Measurements from ENCODE around the gene ACOX3. TPM values are rescaled to one million over a fixed set of nuclear protein-coding genes. Genes with fewer than 3 reads are reported as not detected.
A peak's percentile ranks its signal among the peaks of the same experiment; 100 is the strongest.

Gene ACOX3
- total and polyA plus RNA-seq, 4 donors = 15.6 to 32.2 (median 21.5) TPM

- 74 to 79% methylated on average over 6 of the region's 6 CpGs for WGBS, 2 donors
- DNase-seq (peak in 1 of 3 donors; percentile 1), ATAC-seq (ENCODE audit: insufficient read depth, low FRiP score) (no peak)
- Histone ChIP-seq H3K9ac (ENCODE audit: insufficient read depth in 1 of 2, low read length in 2 of 2) (no peak overlapping the region), H3K27me3 (ENCODE audit: control insufficient read depth in 3 of 3, insufficient read depth in 3 of 3, low read length in 2 of 3) (no peaks in the 10 kb centered on the region), H3K27ac (ENCODE audit: low read depth in 1 of 2, low read length in 1 of 2) (no peak overlapping the region), H3K4me1 (ENCODE audit: control insufficient read depth in 5 of 5, insufficient read depth in 5 of 5, low read length in 5 of 5) (peaks cover 0 to 7% (median 4%) of the 10 kb centered on the region in 5 donors), H3K36me3 (ENCODE audit: control insufficient read depth in 4 of 4, insufficient read depth in 4 of 4, low read length in 4 of 4) (no peaks in the 10 kb centered on the region), H3K4me3 (no peak overlapping the region), H3K9me3 (ENCODE audit: control insufficient read depth in 4 of 4, insufficient read depth in 3 of 4, low read length in 3 of 4) (peaks cover 0 to 4% (median 0%) of the 10 kb centered on the region in 4 donors)
- no peak for TF ChIP-seq CTCF (IDR thresholded peaks at IDR 0.05; ENCODE audit: control extremely low read depth, extremely low read depth)
Measured at GRCh38 chr4:8324640-8325239, 115.8 kb downstream of the ACOX3 start.

DNA sequence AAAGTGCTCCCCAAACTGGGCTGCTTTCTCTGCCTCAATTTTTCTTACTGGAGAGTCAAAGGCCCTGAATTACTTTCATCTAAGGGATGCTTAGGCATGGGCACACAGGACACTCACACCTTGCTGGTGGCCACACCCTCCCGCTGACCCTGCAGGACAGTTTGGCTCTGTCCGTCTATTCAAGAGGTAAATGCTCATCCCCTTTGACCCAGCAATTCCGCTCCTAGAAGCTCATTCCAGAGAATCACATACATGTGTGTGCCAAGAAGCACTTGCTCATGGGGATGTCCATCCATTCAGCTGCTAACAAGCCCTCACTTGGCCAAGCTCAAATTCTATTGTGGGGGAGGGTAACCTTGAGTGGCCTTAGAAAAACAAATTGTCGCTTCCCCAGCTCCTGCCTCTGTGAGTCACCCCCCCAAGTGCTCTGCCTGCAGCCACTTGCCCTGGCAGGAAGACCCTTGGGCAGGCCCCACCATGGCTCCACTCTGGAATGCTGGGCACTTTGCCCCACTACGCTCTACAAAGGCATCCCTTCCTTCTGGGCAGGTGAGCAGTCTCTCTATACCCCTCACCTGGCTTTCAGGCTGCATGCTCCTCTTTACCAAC lies 116.5 kb downstream of the ACOX3 start:
- DNase-seq = no peak
- no peak for TF ChIP-seq CTCF (IDR thresholded peaks at IDR 0.05; ENCODE audit: control extremely low read depth, extremely low read depth)
- Histone ChIP-seq H3K36me3 (ENCODE audit: control insufficient read depth in 4 of 4, insufficient read depth in 4 of 4, low read length in 4 of 4) (no peaks in the 10 kb centered on the region), H3K27ac (ENCODE audit: low read depth in 1 of 2, low read length in 1 of 2) (no peak overlapping the region), H3K9me3 (ENCODE audit: control insufficient read depth in 4 of 4, insufficient read depth in 3 of 4, low read length in 3 of 4) (peaks cover 0 to 4% (median 0%) of the 10 kb centered on the region in 4 donors), H3K4me3 (no peak overlapping the region), H3K9ac (ENCODE audit: insufficient read depth in 1 of 2, low read length in 2 of 2) (no peak overlapping the region), H3K4me1 (ENCODE audit: control insufficient read depth in 5 of 5, insufficient read depth in 5 of 5, low read length in 5 of 5) (peaks cover 0 to 11% (median 4%) of the 10 kb centered on the region in 5 donors), H3K27me3 (ENCODE audit: control insufficient read depth in 3 of 3, insufficient read depth in 3 of 3, low read length in 2 of 3) (no peaks in the 10 kb centered on the region)
- ATAC-seq (ENCODE audit: insufficient read depth, low FRiP score) = no peak
- WGBS, 2 donors = 75 to 79% methylated on average over 5 of the region's 5 CpGs

- no peak for ATAC-seq (ENCODE audit: insufficient read depth, low FRiP score)
Measured at GRCh38 chr4:8322794-8323704, 117.5 kb downstream of the ACOX3 start.

More at GRCh38 chr4:8322794-8323704, 117.5 kb downstream of the ACOX3 start:
- H3K27ac ChIP-seq (ENCODE audit: low read depth in 1 of 2, low read length in 1 of 2) = no peak overlapping the region
- H3K4me1 ChIP-seq (ENCODE audit: control insufficient read depth in 5 of 5, insufficient read depth in 5 of 5, low read length in 5 of 5) = peaks cover 0 to 11% (median 4%) of the 10 kb centered on the region in 5 donors
- H3K27me3 ChIP-seq (ENCODE audit: control insufficient read depth in 3 of 3, insufficient read depth in 3 of 3, low read length in 2 of 3) = no peaks in the 10 kb centered on the region
- no peak for TF ChIP-seq CTCF (IDR thresholded peaks at IDR 0.05; ENCODE audit: control extremely low read depth, extremely low read depth)
- no peak overlapping the region for H3K4me3 ChIP-seq
- H3K9me3 ChIP-seq (ENCODE audit: control insufficient read depth in 4 of 4, insufficient read depth in 3 of 4, low read length in 3 of 4) = peaks cover 0 to 4% (median 0%) of the 10 kb centered on the region in 4 donors
- WGBS, 2 donors = 65 to 79% methylated on average over 9 of the region's 9 CpGs
- DNase-seq = peak in 1 of 3 donors; percentile 9
- H3K9ac ChIP-seq (ENCODE audit: insufficient read depth in 1 of 2, low read length in 2 of 2) = no peak overlapping the region
- H3K36me3 ChIP-seq (ENCODE audit: control insufficient read depth in 4 of 4, insufficient read depth in 4 of 4, low read length in 4 of 4) = no peaks in the 10 kb centered on the region
